HG03442 (cell line): Measurements from ENCODE around the gene ATP11A.
A peak's percentile ranks its signal among the peaks of the same experiment; 100 is the strongest.
"Not testable (repeated sequence)": the region's sequence is repeated elsewhere in the genome, so short reads cannot be mapped to it uniquely, and the experiment has no call there.

ENCODE experiments used
- ATAC-seq: cut with Tn5 transposase; IDR thresholded peaks from one replicate; pipeline ENCODE4 v1.9.1; 2021; ENCODE audit warnings: mild to moderate bottlenecking, moderate library complexity; ENCODE audit not compliant: unreplicated experiment

Gene ATP11A

GRCh38 chr13:112708560-112709240, 18.9 kb downstream of the ATP11A start:
- no peak for ATAC-seq

GRCh38 chr13:112709316-112709715, 19.5 kb downstream of the ATP11A start:
- not testable (repeated sequence) for ATAC-seq

GRCh38 chr13:112709825-112710783, 20.3 kb downstream of the ATP11A start:
- no peak for ATAC-seq

DNA sequence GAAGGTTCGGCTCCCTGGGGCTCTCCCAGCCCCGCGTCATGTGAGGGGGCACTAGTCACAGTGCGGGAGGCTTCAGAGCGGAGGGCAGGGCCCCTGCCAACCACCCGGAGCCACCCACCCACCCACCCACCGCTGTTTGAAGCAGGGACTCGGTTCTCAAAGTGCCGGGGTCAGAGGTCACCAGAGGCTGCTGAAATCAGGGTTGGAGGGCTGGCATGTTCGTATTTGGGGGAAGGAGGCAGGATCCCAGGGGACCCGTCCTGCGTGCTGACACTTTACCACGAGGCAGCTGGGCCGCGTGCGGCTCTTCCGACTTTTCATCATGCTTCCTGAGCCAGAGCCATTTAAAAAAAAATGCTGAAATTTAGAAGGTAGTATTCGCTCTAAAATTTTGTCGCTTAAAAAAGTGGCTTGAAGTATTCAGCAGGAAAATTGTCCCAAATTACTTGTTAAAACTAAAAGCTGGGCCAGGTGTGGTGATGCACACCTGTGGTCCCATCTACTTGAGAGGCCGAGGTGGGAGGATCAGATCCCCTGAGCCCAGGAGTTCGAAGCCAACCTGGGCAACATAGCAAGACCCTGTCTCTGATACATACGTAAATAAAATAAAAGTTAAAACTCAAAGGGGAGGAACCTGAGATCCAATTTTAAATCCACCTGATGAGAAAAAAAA, 21.2 kb downstream of the ATP11A start:
- no peak for ATAC-seq

GRCh38 chr13:112711528-112712265, 21.9 kb downstream of the ATP11A start:
- ATAC-seq = peak; percentile 54

- ATAC-seq = no peak
Observed at GRCh38 chr13:112712451-112713207, 22.8 kb downstream of the ATP11A start.

DNA sequence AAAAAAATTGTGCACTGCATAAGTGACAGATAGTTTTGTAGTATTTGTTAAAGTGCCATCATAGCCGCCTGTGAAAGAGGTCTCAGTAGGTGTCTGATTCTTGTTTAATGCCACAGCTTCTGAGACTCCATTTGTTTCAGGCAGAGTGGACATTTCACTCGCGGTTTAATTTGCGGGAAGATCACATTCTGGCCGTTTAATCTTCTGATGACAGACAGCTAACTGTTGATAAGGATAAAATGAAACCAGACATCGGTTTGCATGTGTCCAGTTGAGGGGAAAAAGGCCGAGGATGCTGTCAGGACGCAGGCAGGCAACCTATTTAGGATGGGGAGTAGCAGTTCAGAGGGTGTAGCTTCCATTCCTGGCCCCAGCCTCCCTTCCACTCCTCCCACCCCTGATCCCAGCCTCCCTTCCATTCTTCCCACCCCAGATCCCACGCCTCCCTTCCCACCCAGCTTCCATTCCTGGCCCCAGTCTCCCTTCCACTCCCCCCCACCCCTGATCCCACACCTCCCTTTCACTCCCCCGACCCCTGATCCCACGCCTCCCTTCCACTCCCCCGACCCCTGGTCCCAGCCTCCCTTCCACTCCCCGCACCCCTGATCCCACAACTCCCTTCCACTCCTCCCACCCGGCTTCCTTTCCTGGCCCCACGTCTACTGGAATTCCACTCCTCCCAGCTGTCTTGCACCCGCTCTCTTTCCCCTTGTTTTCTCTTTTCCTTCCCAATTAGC, 23.8 kb downstream of the ATP11A start:
- no peak for ATAC-seq

DNA sequence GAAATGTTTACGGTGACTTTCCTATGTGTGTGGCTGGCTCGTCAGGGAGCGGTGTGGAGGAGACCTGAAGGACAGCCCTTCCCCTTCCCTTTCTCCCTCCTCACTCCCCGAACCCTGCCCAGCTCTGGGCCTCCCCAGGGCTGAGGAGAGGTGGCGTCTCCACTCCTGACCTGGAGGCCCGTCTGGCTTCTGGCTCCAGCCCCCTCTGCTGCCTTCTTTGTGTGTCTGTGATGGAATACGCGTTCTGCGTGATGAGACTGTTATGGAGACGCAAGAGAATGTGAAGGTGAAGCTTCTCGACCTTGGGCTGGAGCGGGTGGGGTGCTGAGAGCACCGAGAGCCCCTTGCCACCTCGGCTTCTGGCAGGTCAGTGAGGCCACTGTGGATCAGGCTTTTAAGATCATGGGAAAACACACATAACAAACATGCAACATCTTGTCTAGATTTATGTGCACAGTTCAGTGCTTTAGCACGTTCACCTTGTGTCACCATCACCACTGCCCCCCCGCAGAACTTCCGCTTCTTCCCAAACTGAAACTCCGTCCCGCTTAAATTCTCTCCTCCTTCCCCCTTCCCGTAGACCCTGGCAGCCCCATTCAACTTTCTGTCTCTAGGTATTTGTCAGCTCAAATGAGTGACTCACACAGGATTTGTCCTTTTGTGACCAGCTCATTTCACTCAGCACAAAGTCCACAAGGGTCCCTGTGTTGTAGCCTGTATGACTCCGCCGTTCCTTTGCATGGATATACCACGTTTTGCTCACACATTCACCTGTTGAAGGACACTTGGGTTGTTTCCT, 24.7 kb downstream of the ATP11A start:
- no peak for ATAC-seq

DNA sequence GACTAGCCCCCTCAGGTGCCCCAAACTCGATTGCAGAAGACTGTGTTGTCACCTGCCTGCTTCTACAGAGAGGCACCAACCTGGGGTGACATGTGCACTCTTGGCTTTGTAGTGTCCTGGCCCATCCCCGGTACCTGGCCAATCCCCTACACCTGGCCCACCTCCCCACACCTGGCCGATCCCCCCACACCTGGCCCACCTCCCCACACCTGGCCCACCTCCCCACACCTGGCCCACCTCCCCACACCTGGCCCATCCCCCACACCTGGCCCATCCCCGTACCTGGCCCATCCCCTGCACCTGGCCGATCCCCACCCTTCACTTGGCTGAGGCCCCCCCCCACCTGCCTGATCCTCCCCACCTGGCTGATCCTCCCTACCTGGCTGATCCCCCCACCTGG, 25.4 kb downstream of the ATP11A start:
- no peak for ATAC-seq

DNA sequence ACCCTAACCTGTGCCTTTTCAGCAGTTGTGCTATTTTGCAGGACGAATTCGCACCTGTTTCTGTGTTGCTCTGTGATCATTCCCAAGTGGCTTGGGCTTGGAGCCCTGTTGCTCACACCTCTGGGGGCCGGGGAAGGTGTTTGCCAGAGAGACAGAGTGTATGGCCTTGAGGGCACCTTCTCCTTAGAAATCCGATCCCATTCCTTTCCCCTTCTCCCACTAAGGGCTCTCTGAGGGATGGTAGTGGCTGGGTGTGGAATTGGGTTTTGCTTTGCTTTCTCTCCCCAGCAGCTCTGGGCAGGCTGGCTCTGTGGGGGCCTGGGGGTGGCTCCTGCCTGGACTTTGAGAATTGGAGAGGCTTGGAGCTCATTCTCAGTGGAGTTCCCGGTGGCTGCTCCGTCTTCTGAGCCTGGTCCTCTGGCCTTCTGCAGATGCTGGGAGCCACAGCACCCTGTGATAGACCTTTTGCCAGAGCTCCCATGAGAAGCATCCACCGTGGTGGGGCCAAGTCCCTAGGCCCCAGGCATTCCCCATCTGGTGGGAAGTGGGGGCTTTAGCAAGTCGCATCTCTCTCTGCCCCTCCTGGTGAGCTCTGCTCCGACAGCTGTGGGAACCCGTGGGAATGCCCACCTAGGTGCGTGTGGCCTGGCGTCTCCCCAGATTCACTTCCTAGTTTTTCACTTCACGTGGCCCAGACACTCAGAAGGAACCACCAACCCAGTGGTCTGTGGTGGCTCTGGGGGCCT, 26.1 kb downstream of the ATP11A start:
- no peak for ATAC-seq

DNA sequence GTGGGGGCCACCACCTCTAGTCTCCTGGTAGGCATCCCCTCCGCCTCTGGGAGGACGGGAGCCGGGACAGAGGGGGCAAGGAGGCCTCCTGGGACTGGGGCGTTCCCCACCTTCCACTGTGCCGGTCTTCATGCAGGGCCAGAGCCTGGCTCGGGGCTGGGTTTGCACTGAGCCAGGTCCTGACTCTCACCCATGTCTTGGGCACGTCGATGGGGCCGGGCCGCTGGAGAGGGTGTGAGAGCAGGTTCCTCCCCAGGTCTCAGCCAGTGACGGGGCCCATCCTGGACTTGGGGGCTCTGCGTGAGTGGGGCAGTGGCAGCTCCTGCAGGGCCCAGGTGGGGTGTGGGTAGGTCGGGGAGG, 26.6 kb downstream of the ATP11A start:
- ATAC-seq = no peak

GRCh38 chr13:112716841-112717520, 27.1 kb downstream of the ATP11A start:
- ATAC-seq = no peak

DNA sequence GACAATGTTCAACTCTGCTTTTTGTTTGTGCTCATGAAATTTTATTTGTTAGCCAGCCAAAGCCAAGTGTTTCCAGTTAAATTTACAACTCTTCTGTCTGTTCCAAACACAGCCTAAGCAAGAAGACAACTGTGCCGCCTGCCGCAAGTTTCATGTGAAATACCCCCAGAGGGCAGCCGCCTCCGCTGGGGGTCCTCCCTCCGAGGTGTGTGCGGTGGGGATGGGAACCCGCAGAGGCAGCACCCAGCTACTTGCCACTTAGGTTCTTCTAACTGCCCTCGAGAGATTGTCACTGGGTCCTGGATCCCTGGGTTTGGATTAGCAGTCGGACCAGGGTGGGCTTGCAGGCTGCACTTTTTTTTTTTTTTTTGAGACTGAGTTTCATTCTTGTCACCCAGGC, 28.5 kb downstream of the ATP11A start:
- ATAC-seq = no peak

DNA sequence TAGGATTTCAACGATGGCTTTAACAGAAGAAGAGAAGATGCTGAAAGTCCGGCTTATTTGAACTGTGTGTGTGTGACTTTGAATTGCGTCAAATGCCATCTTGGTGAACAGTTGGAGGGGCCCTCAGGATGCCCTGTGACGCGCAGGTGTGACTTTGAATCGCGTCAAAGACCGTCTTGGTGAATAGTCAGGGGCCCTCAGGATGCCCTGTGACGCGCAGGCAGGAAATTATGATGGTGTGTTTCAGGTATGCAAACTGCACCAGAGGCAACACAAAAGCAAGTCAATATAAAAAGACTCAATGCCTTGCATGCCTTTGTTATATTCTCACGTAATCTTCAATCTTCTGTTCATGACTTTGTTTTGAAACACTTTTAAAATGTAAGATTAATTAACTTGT, 29.2 kb downstream of the ATP11A start:
- ATAC-seq = no peak

GRCh38 chr13:112719556-112719955, 29.7 kb downstream of the ATP11A start:
- no peak for ATAC-seq

DNA sequence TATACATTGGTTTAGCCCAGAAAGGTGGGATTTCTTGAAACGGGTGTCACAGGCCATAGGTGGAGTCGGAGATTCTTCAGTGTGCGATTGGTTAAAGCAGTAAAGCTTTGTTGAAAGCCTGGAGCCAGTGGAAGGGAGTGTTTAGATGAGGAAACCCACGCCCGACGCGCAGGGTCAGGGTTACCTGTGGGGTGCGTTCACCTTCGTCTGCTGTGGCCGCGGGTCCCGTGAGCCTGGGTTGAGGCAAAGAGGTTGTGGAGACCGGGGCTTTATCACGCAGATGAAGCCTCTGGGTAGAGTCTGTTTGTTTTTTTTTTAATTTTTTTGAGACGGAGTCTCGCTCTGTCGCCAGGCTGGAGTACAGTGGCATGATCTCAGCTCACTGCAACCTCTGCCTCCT, 30.4 kb downstream of the ATP11A start:
- no peak for ATAC-seq

DNA sequence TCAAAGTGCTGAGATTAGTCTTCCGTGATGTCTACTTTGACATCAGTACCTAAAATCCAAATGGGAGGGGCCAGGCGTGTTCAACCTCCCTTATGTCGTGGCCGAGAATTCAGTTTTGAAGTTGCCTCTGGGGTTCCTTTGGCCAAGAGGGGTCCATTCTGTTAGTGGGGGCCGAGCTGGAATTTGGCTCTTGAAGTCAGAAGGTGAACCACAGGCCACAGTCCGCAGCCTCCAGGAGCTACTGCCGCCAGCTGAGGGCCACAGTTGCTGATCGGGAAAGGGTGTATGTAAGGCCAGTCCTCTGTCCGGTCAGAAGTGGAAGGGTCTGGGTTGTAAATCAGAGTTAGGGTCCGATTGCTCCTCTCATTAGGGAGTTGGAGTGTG, 31.0 kb downstream of the ATP11A start:
- no peak for ATAC-seq
